ENCODE data around the gene TMCC3.

Gene TMCC3, protein sequence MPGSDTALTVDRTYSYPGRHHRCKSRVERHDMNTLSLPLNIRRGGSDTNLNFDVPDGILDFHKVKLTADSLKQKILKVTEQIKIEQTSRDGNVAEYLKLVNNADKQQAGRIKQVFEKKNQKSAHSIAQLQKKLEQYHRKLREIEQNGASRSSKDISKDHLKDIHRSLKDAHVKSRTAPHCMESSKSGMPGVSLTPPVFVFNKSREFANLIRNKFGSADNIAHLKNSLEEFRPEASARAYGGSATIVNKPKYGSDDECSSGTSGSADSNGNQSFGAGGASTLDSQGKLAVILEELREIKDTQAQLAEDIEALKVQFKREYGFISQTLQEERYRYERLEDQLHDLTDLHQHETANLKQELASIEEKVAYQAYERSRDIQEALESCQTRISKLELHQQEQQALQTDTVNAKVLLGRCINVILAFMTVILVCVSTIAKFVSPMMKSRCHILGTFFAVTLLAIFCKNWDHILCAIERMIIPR

GRCh38 chr12:94650143-94651056 is at the start of gene TMCC3:
TSS of gene TMCC3 (minus strand) at chr12:94650557. CDS start at chr12:94650430, 127 bp downstream.
- Histone ChIP-seq H2AFZ (ENCODE audit: low read length) (no peak within 1 kb of the TSS), H3K27ac (ENCODE audit: low read depth, low read length, poor library complexity, severe bottlenecking) (no peak within 1 kb of the TSS), H3K9me3 (ENCODE audit: low read length) (no peaks in the 10 kb centered on the region), H4K20me1 (ENCODE audit: insufficient read depth, low read length) (no peaks in the 10 kb centered on the region), H3F3A (ENCODE audit: insufficient read depth, low read length) (no peaks in the 10 kb centered on the region), H3K9me2 (ENCODE audit: low read depth, low read length) (no peaks in the 10 kb centered on the region), H3K4me2 (ENCODE audit: low read length) (peak within 1 kb of the TSS; percentile 34; the same call in 1 of the 2 replicates), H3K36me3 (ENCODE audit: insufficient read depth, low read length) (no peaks in the 10 kb centered on the region), H3K79me2 (ENCODE audit: insufficient read depth, low read length) (no peaks in the 10 kb centered on the region), H3K9ac (ENCODE audit: low read length) (no peak within 1 kb of the TSS), H3K4me3 (ENCODE audit: low read depth, low read length, poor library complexity, severe bottlenecking) (peak within 1 kb of the TSS; percentile 34), H3K4me1 (ENCODE audit: insufficient read depth, low read length, severe bottlenecking) (no peaks in the 10 kb centered on the region), H3K27me3 (ENCODE audit: insufficient read depth, low read length) (no peaks in the 10 kb centered on the region)
- TF ChIP-seq CTCF (IDR thresholded peaks at IDR 0.05; ENCODE audit: low read length), result no peak
- no peak for TF ChIP-seq EZH2 (IDR thresholded peaks at IDR 0.05; ENCODE audit: borderline replicate concordance, low read length)

GRCh38 chr12:94699801-94700200 is 49.4 kb upstream of the TMCC3 start:
- Histone ChIP-seq H3K27ac (ENCODE audit: low read depth, low read length, poor library complexity, severe bottlenecking) (no peak overlapping the region), H3K27me3 (ENCODE audit: insufficient read depth, low read length) (no peaks in the 10 kb centered on the region)
- TF ChIP-seq EZH2 (IDR thresholded peaks at IDR 0.05; ENCODE audit: borderline replicate concordance, low read length), result no peak
- no peak for TF ChIP-seq CTCF (IDR thresholded peaks at IDR 0.05; ENCODE audit: low read length)

GRCh38 chr12:94698578-94698977 is 48.2 kb upstream of the TMCC3 start:
- no peaks in the 10 kb centered on the region for H3K79me2 ChIP-seq (ENCODE audit: insufficient read depth, low read length)

More at GRCh38 chr12:94699801-94700200, 49.4 kb upstream of the TMCC3 start:
- H4K20me1 ChIP-seq (ENCODE audit: insufficient read depth, low read length), result no peaks in the 10 kb centered on the region
- H3K9me3 ChIP-seq (ENCODE audit: low read length), result no peaks in the 10 kb centered on the region
- H2AFZ ChIP-seq (ENCODE audit: low read length), result no peak overlapping the region
- no peak overlapping the region for H3K4me2 ChIP-seq (ENCODE audit: low read length)
- no peaks in the 10 kb centered on the region for H3K4me1 ChIP-seq (ENCODE audit: insufficient read depth, low read length, severe bottlenecking)
- H3K9me2 ChIP-seq (ENCODE audit: low read depth, low read length), result no peaks in the 10 kb centered on the region
- H3K9ac ChIP-seq (ENCODE audit: low read length), result no peak overlapping the region
- H3F3A ChIP-seq (ENCODE audit: insufficient read depth, low read length), result no peaks in the 10 kb centered on the region
- no peak overlapping the region for H3K4me3 ChIP-seq (ENCODE audit: low read depth, low read length, poor library complexity, severe bottlenecking)
- H3K79me2 ChIP-seq (ENCODE audit: insufficient read depth, low read length), result no peaks in the 10 kb centered on the region
- no peaks in the 10 kb centered on the region for H3K36me3 ChIP-seq (ENCODE audit: insufficient read depth, low read length)

More at GRCh38 chr12:94698578-94698977, 48.2 kb upstream of the TMCC3 start:
- H4K20me1 ChIP-seq (ENCODE audit: insufficient read depth, low read length), result no peaks in the 10 kb centered on the region
- H3K4me2 ChIP-seq (ENCODE audit: low read length), result no peak overlapping the region
- no peak overlapping the region for H3K27ac ChIP-seq (ENCODE audit: low read depth, low read length, poor library complexity, severe bottlenecking)
- H3K4me3 ChIP-seq (ENCODE audit: low read depth, low read length, poor library complexity, severe bottlenecking), result no peak overlapping the region
- no peak overlapping the region for H3K9ac ChIP-seq (ENCODE audit: low read length)
- H3K9me3 ChIP-seq (ENCODE audit: low read length), result no peaks in the 10 kb centered on the region
- H3F3A ChIP-seq (ENCODE audit: insufficient read depth, low read length), result no peaks in the 10 kb centered on the region
- H3K4me1 ChIP-seq (ENCODE audit: insufficient read depth, low read length, severe bottlenecking), result no peaks in the 10 kb centered on the region
- no peaks in the 10 kb centered on the region for H3K27me3 ChIP-seq (ENCODE audit: insufficient read depth, low read length)
- H3K9me2 ChIP-seq (ENCODE audit: low read depth, low read length), result no peaks in the 10 kb centered on the region
- no peaks in the 10 kb centered on the region for H3K36me3 ChIP-seq (ENCODE audit: insufficient read depth, low read length)
- TF ChIP-seq EZH2 (IDR thresholded peaks at IDR 0.05; ENCODE audit: borderline replicate concordance, low read length) (no peak), CTCF (IDR thresholded peaks at IDR 0.05; ENCODE audit: low read length) (no peak)
- no peak overlapping the region for H2AFZ ChIP-seq (ENCODE audit: low read length)

Measured in OCI-LY1 (cell line).